Fibroblast of lung (primary cell): Measurements from ENCODE around the gene ATP1A2.

Experiments used
- CTCF ChIP-seq, 2 donors: IDR thresholded peaks in 1 of 2; conservative IDR thresholded peaks in 1 of 2; 1 replicate in 1 of 2; 2 replicates in 1 of 2; pipeline ENCODE4 v1.5.1; 2011 to 2012; ENCODE audit warnings: low read length in 2 of 2, control low read depth in 1 of 2, inconsistent platforms in 1 of 2, low read depth in 1 of 2, mild to moderate bottlenecking in 1 of 2
- EZH2 ChIP-seq: IDR thresholded peaks from 2 replicates; pipeline ENCODE4 v1.5.1; 2012; ENCODE audit warnings: low read length, control low read depth, mild to moderate bottlenecking; ENCODE audit errors: missing control alignments

DNA sequence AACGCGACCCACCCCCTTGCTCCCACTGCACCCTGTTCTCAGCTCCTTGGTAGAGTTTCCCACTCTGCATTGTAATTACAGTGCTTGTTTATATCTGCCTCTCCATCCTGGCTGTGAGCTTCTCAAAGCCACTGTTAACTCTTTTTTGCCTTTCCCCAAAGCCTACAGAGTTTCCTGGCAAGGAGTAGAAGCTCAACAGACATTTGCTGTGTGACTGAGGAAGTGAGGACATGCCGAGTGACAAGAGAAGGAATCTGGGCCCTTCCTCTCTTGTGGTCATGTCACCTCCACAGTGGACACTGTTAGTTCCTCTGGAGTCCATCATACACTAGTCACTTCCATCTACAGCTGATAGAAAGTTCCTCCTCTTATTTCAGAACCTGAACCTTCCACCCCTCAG, 11.1 kb upstream of the ATP1A2 start:
- TF ChIP-seq CTCF (conservative IDR thresholded peaks at IDR 0.05 in 1 of 2, IDR thresholded peaks at IDR 0.05 in 1 of 2; ENCODE audit: low read depth in 1 of 2, low read length in 2 of 2) (no peak), EZH2 (no peak)
